NOMO-1 (cell line): ENCODE measurements around the gene GNAS.

ENCODE experiments used
- DNase-seq, 2 experiments: peaks; one replicate each; lab custom pipeline; 2025; ENCODE audit not compliant: unreplicated experiment in 2 of 2; lab: John Stamatoyannopoulos, UW

The GNAS gene

GRCh38 chr20:58894652-58895447 lies 42.3 kb downstream of the GNAS start:
- no peak for DNase-seq

- no peak for DNase-seq
These were observed 43.1 kb downstream of the GNAS start for GRCh38 chr20:58895448-58896180.

GRCh38 chr20:58896820-58897219 lies 44.3 kb downstream of the GNAS start:
- DNase-seq: no peak

- no peak for DNase-seq
These were observed 45.0 kb downstream of the GNAS start for GRCh38 chr20:58897488-58897887.

GRCh38 chr20:58898629-58899408 lies 46.3 kb downstream of the GNAS start:
- no peak for DNase-seq

- no peak for DNase-seq
These were observed 47.0 kb downstream of the GNAS start for GRCh38 chr20:58899512-58899911.

GRCh38 chr20:58900397-58900796 lies 47.9 kb downstream of the GNAS start:
- DNase-seq: no peak

- DNase-seq: no peak
These were observed 49.2 kb downstream of the GNAS start for GRCh38 chr20:58901488-58902402.

GRCh38 chr20:58903614-58904013 lies 51.1 kb downstream of the GNAS start:
- no peak for DNase-seq

GRCh38 chr20:58905236-58905635 lies 52.7 kb downstream of the GNAS start:
- DNase-seq: no peak

- no peak for DNase-seq
These were observed 53.6 kb downstream of the GNAS start for GRCh38 chr20:58906111-58906510.

GRCh38 chr20:58906894-58907293 lies 54.4 kb downstream of the GNAS start:
- peak; percentile 68 to 89 for DNase-seq

- DNase-seq: peak; percentile 95 to 99
These were observed 55.0 kb downstream of the GNAS start for GRCh38 chr20:58907320-58908137.

GRCh38 chr20:58908221-58908620 lies 55.7 kb downstream of the GNAS start:
- DNase-seq: peak in 1 of 2 experiments; percentile 34

GRCh38 chr20:58908941-58909340 lies 56.4 kb downstream of the GNAS start:
- no peak for DNase-seq

- DNase-seq: no peak
These were observed 57.1 kb downstream of the GNAS start for GRCh38 chr20:58909585-58909984.

GRCh38 chr20:58910473-58910872 lies 58.0 kb downstream of the GNAS start:
- no peak for DNase-seq

- no peak for DNase-seq
These were observed 58.8 kb downstream of the GNAS start for GRCh38 chr20:58911309-58911708.

GRCh38 chr20:58911970-58912369 lies 59.5 kb downstream of the GNAS start:
- DNase-seq: no peak
